HuH-7.5 (cell line): ENCODE data around the gene RNASEH2C.
"Not testable (repeated sequence)": the region's sequence is repeated elsewhere in the genome, so short reads cannot be mapped to it uniquely, and the experiment has no call there.

Experiments
- DNase-seq: peaks from one replicate; pipeline ENCODE4 v3.0.0; 2011; ENCODE audit warnings: low spot score

Gene RNASEH2C

GRCh38 chr11:65683480-65683879 lies 37.1 kb downstream of the RNASEH2C start:
- DNase-seq = not testable (repeated sequence)

GRCh38 chr11:65680192-65680743 lies 40.3 kb downstream of the RNASEH2C start:
- no peak for DNase-seq

- no peak for DNase-seq
These were observed 47.6 kb downstream of the RNASEH2C start for GRCh38 chr11:65672982-65673381.

DNA sequence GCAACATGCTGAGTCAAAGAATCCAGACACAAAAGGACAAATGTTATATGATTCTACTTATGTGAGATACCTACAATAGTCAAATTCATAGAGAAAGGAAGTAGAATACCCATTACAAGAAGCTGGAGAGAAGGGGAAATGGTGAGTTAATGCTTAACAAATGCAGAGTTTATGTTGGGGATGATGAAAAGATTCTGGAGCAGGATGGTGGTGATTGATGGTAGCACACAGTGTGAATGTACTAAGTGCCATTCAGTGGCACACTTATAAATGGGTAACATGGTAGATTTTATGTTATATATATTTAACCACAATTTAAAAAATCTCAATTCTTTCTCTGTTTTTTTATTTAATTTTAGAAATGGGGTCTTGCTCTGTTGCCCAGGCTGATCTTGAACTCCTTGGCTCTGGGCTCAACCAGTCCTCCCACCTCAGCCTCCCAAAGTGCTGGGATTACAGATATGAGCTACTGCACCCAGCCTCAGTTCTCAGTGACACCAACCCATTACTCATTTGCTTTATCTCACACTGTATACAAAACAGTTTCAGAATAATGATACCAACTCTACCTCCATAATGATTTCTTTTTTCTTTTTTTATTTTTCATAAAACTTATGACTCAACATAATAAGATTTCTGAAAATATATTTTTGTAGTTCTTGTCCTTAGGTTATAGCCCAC lies 48.3 kb downstream of the RNASEH2C start:
- DNase-seq = no peak
